Measurements from ENCODE around the gene MSLN.
"Not testable (repeated sequence)": the region's sequence is repeated elsewhere in the genome, so short reads cannot be mapped to it uniquely, and the experiment has no call there.

The MSLN gene

GRCh38 chr16:769934-770333 lies 9.4 kb downstream of the MSLN start:
- no peak overlapping the region for H3K27ac ChIP-seq (ENCODE audit: low read depth, low read length)
- no peak overlapping the region for H3K4me3 ChIP-seq (ENCODE audit: low read depth, low read length)
- no peaks in the 10 kb centered on the region for H3K79me2 ChIP-seq (ENCODE audit: control insufficient read depth, insufficient read depth, low read length, unreplicated experiment)
- H3K36me3 ChIP-seq (ENCODE audit: insufficient read depth, low read length) = no peaks in the 10 kb centered on the region
- no peaks in the 10 kb centered on the region for H3K27me3 ChIP-seq (ENCODE audit: insufficient read depth, low read length)
- no peaks in the 10 kb centered on the region for H3K4me1 ChIP-seq (ENCODE audit: control insufficient read depth, insufficient read depth, low read length, unreplicated experiment)
- no peak overlapping the region for H2AFZ ChIP-seq (ENCODE audit: low read length, unreplicated experiment)

- H3K36me3 ChIP-seq (ENCODE audit: insufficient read depth, low read length) = no peaks in the 10 kb centered on the region
- H3K79me2 ChIP-seq (ENCODE audit: control insufficient read depth, insufficient read depth, low read length, unreplicated experiment) = no peaks in the 10 kb centered on the region
Observed at GRCh38 chr16:770411-770810, 9.9 kb downstream of the MSLN start.

GRCh38 chr16:772959-773358 lies 12.4 kb downstream of the MSLN start:
- Histone ChIP-seq H3K27me3 (ENCODE audit: insufficient read depth, low read length) (no peaks in the 10 kb centered on the region), H3K79me2 (ENCODE audit: control insufficient read depth, insufficient read depth, low read length, unreplicated experiment) (no peaks in the 10 kb centered on the region), H3K27ac (ENCODE audit: low read depth, low read length) (no peak overlapping the region), H3K36me3 (ENCODE audit: insufficient read depth, low read length) (no peaks in the 10 kb centered on the region), H3K4me1 (ENCODE audit: control insufficient read depth, insufficient read depth, low read length, unreplicated experiment) (no peaks in the 10 kb centered on the region), H2AFZ (ENCODE audit: low read length, unreplicated experiment) (no peak overlapping the region), H3K4me3 (ENCODE audit: low read depth, low read length) (no peak overlapping the region)

More at GRCh38 chr16:770411-770810, 9.9 kb downstream of the MSLN start:
- Histone ChIP-seq H3K4me1 (ENCODE audit: control insufficient read depth, insufficient read depth, low read length, unreplicated experiment) (no peaks in the 10 kb centered on the region), H3K27me3 (ENCODE audit: insufficient read depth, low read length) (no peaks in the 10 kb centered on the region), H2AFZ (ENCODE audit: low read length, unreplicated experiment) (no peak overlapping the region), H3K27ac (ENCODE audit: low read depth, low read length) (no peak overlapping the region), H3K4me3 (ENCODE audit: low read depth, low read length) (no peak overlapping the region)

- Histone ChIP-seq H3K27me3 (ENCODE audit: insufficient read depth, low read length) (no peaks in the 10 kb centered on the region), H3K27ac (ENCODE audit: low read depth, low read length) (no peak overlapping the region), H2AFZ (ENCODE audit: low read length, unreplicated experiment) (no peak overlapping the region), H3K36me3 (ENCODE audit: insufficient read depth, low read length) (no peaks in the 10 kb centered on the region), H3K79me2 (ENCODE audit: control insufficient read depth, insufficient read depth, low read length, unreplicated experiment) (no peaks in the 10 kb centered on the region), H3K4me3 (ENCODE audit: low read depth, low read length) (no peak overlapping the region), H3K4me1 (ENCODE audit: control insufficient read depth, insufficient read depth, low read length, unreplicated experiment) (no peaks in the 10 kb centered on the region)
Observed at GRCh38 chr16:774086-775001, 13.8 kb downstream of the MSLN start.

- Histone ChIP-seq H3K79me2 (ENCODE audit: control insufficient read depth, insufficient read depth, low read length, unreplicated experiment) (no peaks in the 10 kb centered on the region), H3K27ac (ENCODE audit: low read depth, low read length) (no peak overlapping the region), H3K27me3 (ENCODE audit: insufficient read depth, low read length) (no peaks in the 10 kb centered on the region), H3K36me3 (ENCODE audit: insufficient read depth, low read length) (no peaks in the 10 kb centered on the region), H3K4me1 (ENCODE audit: control insufficient read depth, insufficient read depth, low read length, unreplicated experiment) (no peaks in the 10 kb centered on the region), H2AFZ (ENCODE audit: low read length, unreplicated experiment) (no peak overlapping the region), H3K4me3 (ENCODE audit: low read depth, low read length) (no peak overlapping the region)
Observed at GRCh38 chr16:775236-775796, 14.8 kb downstream of the MSLN start.

- not testable (repeated sequence) for H2AFZ ChIP-seq (ENCODE audit: low read length, unreplicated experiment); H3K4me3 ChIP-seq (ENCODE audit: low read depth, low read length); H3K27ac ChIP-seq (ENCODE audit: low read depth, low read length); H3K79me2 ChIP-seq (ENCODE audit: control insufficient read depth, insufficient read depth, low read length, unreplicated experiment); H3K27me3 ChIP-seq (ENCODE audit: insufficient read depth, low read length); H3K36me3 ChIP-seq (ENCODE audit: insufficient read depth, low read length); H3K4me1 ChIP-seq (ENCODE audit: control insufficient read depth, insufficient read depth, low read length, unreplicated experiment)
Observed at GRCh38 chr16:776298-776697, 15.8 kb downstream of the MSLN start.

GRCh38 chr16:776824-777223 lies 16.3 kb downstream of the MSLN start:
- Histone ChIP-seq H3K27ac (ENCODE audit: low read depth, low read length) (no peak overlapping the region), H3K79me2 (ENCODE audit: control insufficient read depth, insufficient read depth, low read length, unreplicated experiment) (no peaks in the 10 kb centered on the region)

GRCh38 chr16:777826-778225 lies 17.3 kb downstream of the MSLN start:
- no peak overlapping the region for H3K27ac ChIP-seq (ENCODE audit: low read depth, low read length)
- H2AFZ ChIP-seq (ENCODE audit: low read length, unreplicated experiment) = peak overlapping the region; percentile 14
- H3K36me3 ChIP-seq (ENCODE audit: insufficient read depth, low read length) = no peaks in the 10 kb centered on the region
- H3K4me3 ChIP-seq (ENCODE audit: low read depth, low read length) = no peak overlapping the region
- H3K4me1 ChIP-seq (ENCODE audit: control insufficient read depth, insufficient read depth, low read length, unreplicated experiment) = no peaks in the 10 kb centered on the region
- no peaks in the 10 kb centered on the region for H3K79me2 ChIP-seq (ENCODE audit: control insufficient read depth, insufficient read depth, low read length, unreplicated experiment)
- H3K27me3 ChIP-seq (ENCODE audit: insufficient read depth, low read length) = no peaks in the 10 kb centered on the region

More at GRCh38 chr16:776824-777223, 16.3 kb downstream of the MSLN start:
- Histone ChIP-seq H3K27me3 (ENCODE audit: insufficient read depth, low read length) (no peaks in the 10 kb centered on the region), H2AFZ (ENCODE audit: low read length, unreplicated experiment) (no peak overlapping the region), H3K4me3 (ENCODE audit: low read depth, low read length) (no peak overlapping the region), H3K4me1 (ENCODE audit: control insufficient read depth, insufficient read depth, low read length, unreplicated experiment) (no peaks in the 10 kb centered on the region), H3K36me3 (ENCODE audit: insufficient read depth, low read length) (no peaks in the 10 kb centered on the region)

GRCh38 chr16:778447-778846 lies 17.9 kb downstream of the MSLN start:
- Histone ChIP-seq H3K4me3 (ENCODE audit: low read depth, low read length) (no peak overlapping the region), H3K27ac (ENCODE audit: low read depth, low read length) (no peak overlapping the region), H3K36me3 (ENCODE audit: insufficient read depth, low read length) (no peaks in the 10 kb centered on the region), H2AFZ (ENCODE audit: low read length, unreplicated experiment) (no peak overlapping the region), H3K4me1 (ENCODE audit: control insufficient read depth, insufficient read depth, low read length, unreplicated experiment) (no peaks in the 10 kb centered on the region), H3K79me2 (ENCODE audit: control insufficient read depth, insufficient read depth, low read length, unreplicated experiment) (no peaks in the 10 kb centered on the region), H3K27me3 (ENCODE audit: insufficient read depth, low read length) (no peaks in the 10 kb centered on the region)

- H3K79me2 ChIP-seq (ENCODE audit: control insufficient read depth, insufficient read depth, low read length, unreplicated experiment) = no peaks in the 10 kb centered on the region
- no peaks in the 10 kb centered on the region for H3K36me3 ChIP-seq (ENCODE audit: insufficient read depth, low read length)
- peaks cover 3% of the 10 kb centered on the region for H3K4me1 ChIP-seq (ENCODE audit: control insufficient read depth, insufficient read depth, low read length, unreplicated experiment)
- no peak overlapping the region for H3K27ac ChIP-seq (ENCODE audit: low read depth, low read length)
- no peak overlapping the region for H2AFZ ChIP-seq (ENCODE audit: low read length, unreplicated experiment)
- H3K27me3 ChIP-seq (ENCODE audit: insufficient read depth, low read length) = no peaks in the 10 kb centered on the region
- H3K4me3 ChIP-seq (ENCODE audit: low read depth, low read length) = no peak overlapping the region
Observed at GRCh38 chr16:778909-779527, 18.5 kb downstream of the MSLN start.
